GM21717 (cell line): ENCODE data around the gene MRGPRF.
"Not testable (repeated sequence)": the region's sequence is repeated elsewhere in the genome, so short reads cannot be mapped to it uniquely, and the experiment has no call there.

Source experiments
- ATAC-seq: cut with Tn5 transposase; IDR thresholded peaks from one replicate; pipeline ENCODE4 v1.9.1; 2021; ENCODE audit warnings: mild to moderate bottlenecking, moderate library complexity; ENCODE audit not compliant: unreplicated experiment

MRGPRF gene

GRCh38 chr11:69003301-69003865 lies 9.7 kb downstream of the MRGPRF start:
- ATAC-seq, result no peak

DNA sequence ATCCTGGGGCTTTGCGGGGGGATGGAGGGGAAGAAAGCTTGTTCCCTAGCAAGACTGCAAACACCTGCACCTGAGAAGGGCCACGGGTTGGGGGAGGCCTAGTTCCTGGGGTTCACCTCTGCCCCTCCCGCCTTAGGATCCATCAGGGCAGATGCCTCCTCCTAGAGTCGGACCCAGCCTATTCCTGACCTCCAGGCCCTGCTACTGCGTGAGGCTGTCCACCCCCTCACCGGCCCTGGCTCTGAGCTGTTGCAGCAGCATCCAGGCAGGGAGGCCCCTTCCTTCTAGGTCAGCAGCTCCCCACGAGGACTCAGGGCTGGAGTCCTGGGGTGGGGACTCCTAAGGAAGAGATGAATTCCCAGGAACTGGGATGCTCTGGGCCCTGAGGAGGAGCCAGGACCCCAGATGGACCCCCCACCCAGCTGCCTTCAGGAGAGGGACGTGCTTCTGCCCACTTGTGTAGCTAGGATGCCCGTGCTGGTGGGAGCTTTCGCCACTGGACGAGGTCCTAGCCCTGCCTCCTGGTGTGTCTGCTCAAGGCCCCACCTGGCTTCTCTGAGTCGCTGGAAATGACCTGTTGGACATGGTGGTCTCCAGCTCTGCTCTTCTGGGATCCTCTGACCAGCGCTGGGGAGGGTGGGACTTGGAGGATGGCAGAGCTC lies 10.3 kb downstream of the MRGPRF start:
- no peak for ATAC-seq

GRCh38 chr11:69002110-69002569 lies 10.9 kb downstream of the MRGPRF start:
- ATAC-seq, result no peak

GRCh38 chr11:69001243-69002081 lies 11.6 kb downstream of the MRGPRF start:
- no peak for ATAC-seq

DNA sequence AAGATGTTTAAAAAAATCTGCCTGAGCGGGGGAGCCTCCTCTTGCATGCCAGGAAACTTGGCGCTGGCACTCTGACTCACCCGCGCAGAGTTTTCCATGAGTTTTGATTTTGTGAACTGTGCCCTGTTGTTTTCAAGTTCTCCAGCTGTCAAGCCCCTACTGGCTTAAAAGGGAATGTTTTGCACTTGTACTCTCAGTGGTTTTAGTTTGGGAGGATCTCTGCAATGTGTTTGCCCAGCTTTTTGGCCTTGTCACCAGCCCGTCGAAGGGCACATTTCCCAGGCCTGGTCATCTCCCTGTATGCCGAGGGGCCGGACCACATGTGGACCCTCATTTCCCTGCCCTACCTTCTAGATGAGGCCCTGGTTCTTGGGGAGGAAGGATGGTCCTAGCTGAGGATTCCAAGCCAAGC lies 12.2 kb downstream of the MRGPRF start:
- ATAC-seq, result no peak

DNA sequence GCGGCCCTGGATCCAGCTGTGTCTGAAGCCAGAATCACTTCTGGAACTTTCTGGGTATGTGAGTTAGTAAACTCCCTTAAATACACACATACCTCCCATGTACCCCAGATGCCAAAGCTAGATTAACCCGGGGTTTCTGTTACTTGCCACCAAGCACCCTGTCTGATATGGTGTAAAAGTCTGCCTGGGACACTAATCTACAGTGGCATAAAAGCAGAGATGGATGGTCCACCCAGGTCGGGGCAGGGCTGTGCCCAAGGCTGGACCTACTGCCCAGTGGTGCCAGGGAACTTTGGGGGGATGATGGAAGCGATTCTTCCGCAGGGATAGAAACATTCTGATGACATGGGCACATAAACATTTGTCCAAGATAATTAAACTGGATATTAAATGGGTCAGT lies 12.7 kb downstream of the MRGPRF start:
- no peak for ATAC-seq

DNA sequence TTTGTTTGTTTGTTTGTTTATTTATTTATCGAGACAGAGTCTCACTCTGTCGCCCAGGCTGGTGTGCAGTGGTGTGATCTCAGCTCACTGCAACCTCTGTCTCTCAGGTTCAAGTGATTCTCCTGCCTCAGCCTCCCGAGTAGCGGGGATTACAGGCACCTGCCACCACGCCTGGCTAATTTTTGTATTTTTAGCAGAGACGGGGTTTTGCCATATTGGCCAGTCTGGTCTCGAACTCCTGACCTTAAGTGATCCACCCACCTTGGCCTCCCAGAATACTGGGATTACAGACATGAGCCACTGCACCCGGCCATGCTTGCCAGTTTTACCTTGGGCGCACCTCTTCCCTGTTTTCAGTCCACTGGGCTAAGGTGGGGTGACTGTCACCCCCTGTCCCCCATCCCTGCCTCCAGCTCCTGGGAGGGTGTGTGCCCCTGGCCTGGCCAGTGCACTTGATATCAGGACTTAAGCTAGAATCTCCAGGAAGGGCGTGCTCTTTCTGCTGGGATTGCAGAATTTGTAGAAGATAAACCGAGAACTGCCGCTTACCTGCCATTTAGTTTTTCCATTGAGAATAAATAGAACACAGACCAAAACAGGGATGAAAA lies 13.2 kb downstream of the MRGPRF start:
- ATAC-seq, result not testable (repeated sequence)

GRCh38 chr11:68999093-68999747 lies 13.8 kb downstream of the MRGPRF start:
- no peak for ATAC-seq

DNA sequence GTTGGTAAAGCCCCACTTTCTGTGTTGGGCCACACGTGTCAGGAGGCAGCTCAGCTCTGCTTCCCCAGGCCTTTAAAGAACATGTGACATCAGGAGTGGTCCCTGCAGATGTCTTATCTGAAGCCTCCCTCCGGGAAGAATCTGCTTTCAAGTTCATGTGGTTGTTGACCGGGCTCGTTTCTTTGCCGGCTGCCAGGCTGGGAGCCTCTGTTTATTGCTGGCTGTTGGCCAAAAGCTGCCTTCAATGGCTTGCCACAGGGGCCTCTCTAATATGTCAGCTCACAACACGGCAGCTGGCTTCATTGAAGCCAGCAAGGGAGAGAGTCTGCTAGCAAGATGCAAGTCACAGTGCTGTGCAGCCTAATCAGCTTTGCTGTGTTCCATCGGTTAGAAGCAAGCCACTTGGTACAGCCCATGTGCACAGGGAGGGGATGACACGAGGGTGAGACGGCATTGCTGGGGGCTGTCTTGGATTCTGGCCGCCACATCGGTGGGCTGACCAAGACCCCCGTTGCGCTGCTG lies 14.6 kb downstream of the MRGPRF start:
- no peak for ATAC-seq

DNA sequence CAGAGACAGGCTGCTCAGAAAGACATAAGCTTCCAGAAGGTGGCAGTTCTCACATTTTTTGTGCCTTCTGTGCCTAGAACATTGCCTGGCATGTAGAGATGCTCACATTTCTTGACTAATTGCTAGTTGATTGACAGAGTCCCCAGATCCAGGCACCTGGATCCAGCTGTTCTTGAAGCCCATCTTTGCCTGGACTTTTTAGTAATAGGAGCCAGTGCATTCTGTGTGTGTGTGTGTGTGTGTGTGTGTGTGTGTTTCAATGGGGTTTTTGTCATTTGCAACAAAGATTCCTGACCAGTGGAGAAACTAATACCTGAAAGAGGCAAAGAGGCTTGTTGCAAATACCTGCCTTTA lies 15.1 kb downstream of the MRGPRF start:
- no peak for ATAC-seq

DNA sequence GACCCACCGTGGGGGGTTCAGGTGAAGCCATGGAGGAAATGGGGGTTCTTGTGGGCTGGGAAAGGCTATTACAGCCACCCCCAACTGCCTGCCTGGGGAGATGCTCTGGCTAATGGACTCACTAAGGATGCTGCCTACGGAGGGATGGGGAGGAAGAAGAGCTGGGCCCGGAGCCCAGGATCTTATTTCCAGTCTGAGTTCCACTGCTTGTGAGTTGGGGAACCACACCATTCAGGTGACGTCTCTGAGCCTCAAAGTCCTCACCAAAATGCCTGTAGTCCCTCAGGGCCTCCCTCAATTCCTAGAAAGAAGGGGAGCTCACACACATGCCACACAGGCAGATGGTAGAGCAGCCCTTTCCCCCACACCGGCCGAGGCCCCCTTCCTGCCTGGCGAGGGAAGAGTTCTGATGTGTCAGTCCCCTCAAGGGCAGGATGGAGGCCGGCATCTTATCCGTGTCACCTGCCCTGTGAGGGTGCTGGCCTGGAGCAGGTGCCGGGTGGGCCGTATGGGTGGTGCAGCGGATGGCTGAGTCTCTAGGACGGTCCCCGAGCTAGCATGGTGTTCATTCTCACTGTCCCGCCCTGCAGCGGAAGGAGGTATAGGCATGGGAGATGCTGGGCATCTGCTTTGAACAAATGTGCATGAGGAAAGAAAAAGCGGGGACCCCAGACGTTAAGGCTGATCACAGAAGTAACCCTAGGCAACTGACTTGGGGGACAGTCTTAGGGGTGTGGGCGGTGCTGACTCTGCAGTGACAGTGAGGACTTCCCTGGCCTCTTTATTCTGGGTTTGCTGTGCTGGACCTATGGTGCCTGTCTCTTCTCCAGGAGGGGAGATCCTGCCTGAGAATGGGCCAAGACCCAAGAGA lies 15.7 kb downstream of the MRGPRF start:
- ATAC-seq, result no peak

DNA sequence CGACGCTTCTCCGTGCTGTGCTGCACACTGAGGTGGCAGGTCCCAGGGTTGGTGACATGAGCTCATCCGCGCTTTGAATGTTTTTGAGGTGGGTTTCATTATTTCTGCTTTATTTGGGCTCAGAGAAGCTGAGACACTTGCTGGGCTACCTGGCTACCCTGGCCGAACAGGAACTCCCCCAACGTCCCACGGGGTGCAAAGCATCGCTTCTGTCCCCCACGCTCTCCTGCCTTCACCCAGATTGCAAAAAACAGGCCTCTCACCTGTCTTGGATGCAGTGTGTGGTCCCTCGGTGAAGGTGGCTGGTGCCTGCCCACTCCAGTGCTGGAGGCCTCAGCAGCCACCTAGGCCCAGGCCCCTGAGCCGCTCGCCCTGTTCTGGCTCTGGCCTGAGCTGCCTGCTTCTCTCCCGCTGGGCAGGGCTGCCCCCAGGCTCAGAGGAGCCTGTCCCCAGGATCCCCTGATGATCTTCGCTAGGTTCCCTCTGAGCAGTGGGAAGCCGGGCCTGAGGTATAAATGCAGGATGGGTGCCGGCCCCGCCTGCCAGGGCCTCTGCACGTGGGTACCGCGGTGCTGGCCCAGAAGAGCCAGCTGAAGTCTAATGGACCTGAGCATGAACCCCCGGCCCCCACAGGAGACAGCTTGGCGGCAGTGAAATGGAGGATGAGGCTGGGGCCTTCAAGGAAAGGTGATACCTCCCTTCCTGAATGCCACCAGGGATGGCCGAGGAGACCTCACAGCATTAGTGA lies 16.5 kb downstream of the MRGPRF start:
- no peak for ATAC-seq

GRCh38 chr11:68994894-68995285 lies 18.2 kb downstream of the MRGPRF start:
- no peak for ATAC-seq

DNA sequence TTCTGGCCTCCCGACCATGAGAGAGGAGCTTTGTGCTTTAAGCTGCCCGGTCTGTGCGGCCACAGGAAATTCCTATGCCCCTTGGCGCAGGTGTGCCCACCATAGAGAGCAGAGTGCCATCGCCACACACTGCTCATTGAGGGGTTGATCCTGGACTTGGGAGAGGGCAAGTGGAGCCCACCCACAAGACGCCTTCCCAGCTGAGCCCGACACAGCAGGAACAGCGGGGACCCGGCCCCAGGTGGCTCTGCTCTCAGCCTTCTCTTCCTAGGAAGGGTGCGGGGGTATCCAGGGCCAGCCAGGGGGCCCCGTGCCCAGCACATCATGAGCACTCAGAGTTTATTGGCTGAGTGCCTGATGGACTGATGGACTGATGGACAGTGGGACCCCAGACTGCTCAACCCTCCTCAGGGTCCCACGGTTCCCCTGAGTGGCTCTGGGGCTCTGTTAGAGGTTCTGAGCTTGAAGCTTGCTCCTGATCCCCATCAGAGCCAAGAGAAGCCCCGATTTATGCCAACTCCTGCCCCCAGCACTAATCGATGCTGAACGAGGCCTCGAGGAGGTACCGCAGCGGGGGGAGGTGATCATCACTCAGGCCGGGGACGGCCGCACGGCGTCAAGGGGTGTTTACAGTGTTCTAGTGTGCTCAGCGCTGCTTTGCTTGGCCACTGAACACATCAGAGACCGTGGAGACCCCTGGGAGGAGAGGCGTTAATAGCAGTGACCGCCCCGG lies 18.7 kb downstream of the MRGPRF start:
- no peak for ATAC-seq

GRCh38 chr11:68993546-68993945 lies 19.5 kb downstream of the MRGPRF start:
- ATAC-seq, result no peak

- no peak for ATAC-seq
These were observed 20.2 kb downstream of the MRGPRF start for GRCh38 chr11:68992743-68993255.

DNA sequence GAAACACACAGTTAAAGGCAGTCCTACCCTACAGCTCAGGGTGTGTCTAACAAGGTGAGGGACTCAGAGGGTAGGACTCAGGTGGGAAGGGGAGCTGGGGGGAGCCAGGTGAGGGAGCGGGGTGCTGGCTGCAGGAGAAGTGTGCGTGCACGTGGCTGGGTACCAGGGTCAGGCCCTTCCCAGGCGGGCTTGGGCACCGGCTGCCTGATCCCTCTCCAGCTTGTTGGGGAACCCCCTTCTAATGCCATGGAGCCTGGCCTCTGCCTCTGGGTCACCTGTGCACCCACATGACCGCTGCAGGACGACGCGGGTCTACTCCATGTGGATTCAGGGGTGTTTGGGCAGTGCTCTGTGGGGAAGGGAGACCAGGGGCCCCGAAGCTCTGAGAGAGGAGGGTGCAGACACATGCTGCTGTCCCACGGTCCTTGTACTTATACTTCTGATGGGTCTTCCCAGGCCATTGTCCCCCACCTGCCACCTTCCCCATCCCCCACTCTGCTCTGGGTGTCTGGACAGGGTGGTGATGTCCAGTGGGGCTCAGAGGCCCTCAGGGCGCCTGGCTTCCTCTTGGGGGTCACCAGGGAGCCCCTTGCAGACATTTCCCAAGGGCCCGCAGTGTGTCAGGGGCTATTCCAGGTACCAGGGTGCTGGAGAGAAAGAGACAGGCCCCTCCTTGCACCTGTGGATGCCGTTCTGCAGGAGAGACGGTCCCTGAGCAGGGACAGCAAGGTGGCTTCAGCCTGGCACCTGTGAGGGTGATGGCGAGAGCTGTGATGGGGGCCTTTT lies 21.9 kb downstream of the MRGPRF start:
- ATAC-seq, result no peak
